BE2C (cell line): ENCODE measurements around the gene BRIP1.

Experiments used
- DNase-seq: peaks from one replicate; pipeline ENCODE4 v3.0.0-alpha.2; 2020
- H3K27me3 ChIP-seq: fragments of 250-450 bp; sonication (Bioruptor Pico); 2 replicates; pipeline ENCODE4 v1.5.1; 2020; ENCODE audit warnings: mild to moderate bottlenecking
- H3K36me3 ChIP-seq: fragments of 250-450 bp; sonication (Bioruptor Pico); 2 replicates; pipeline ENCODE4 v1.5.1; 2020; ENCODE audit warnings: mild to moderate bottlenecking
- H3K4me1 ChIP-seq: fragments of 250-450 bp; sonication (Bioruptor Pico); 2 replicates; pipeline ENCODE4 v1.5.1; 2020
- H3K4me3 ChIP-seq: 2 replicates; pipeline ENCODE4 v1.5.1; 2011; ENCODE audit warnings: low read depth, low read length
- H3K9me3 ChIP-seq: fragments of 250-450 bp; sonication (Bioruptor Pico); 2 replicates; pipeline ENCODE4 v1.5.1; 2020
- CTCF ChIP-seq: IDR thresholded peaks from 2 replicates; pipeline ENCODE4 v1.5.1; 2012; ENCODE audit warnings: mild to moderate bottlenecking, low read depth, low read length

The BRIP1 gene

GRCh38 chr17:61716225-61716829 lies 147.0 kb downstream of the BRIP1 start:
- TF ChIP-seq CTCF, result no peak
- DNase-seq, result no peak
- H3K9me3 ChIP-seq, result no peaks in the 10 kb centered on the region
- H3K27me3 ChIP-seq, result no peaks in the 10 kb centered on the region
- H3K4me1 ChIP-seq, result no peaks in the 10 kb centered on the region
- no peak overlapping the region for H3K4me3 ChIP-seq
- no peaks in the 10 kb centered on the region for H3K36me3 ChIP-seq

GRCh38 chr17:61715348-61715747 lies 148.0 kb downstream of the BRIP1 start:
- H3K36me3 ChIP-seq, result no peaks in the 10 kb centered on the region
- DNase-seq, result no peak
- TF ChIP-seq CTCF, result no peak

GRCh38 chr17:61714300-61714699 lies 149.0 kb downstream of the BRIP1 start:
- TF ChIP-seq CTCF, result no peak
- Histone ChIP-seq H3K4me1 (no peaks in the 10 kb centered on the region), H3K36me3 (no peaks in the 10 kb centered on the region; the same call in 1 of the 2 replicates), H3K4me3 (no peak overlapping the region), H3K27me3 (no peaks in the 10 kb centered on the region), H3K9me3 (no peaks in the 10 kb centered on the region)
- no peak for DNase-seq

More at GRCh38 chr17:61715348-61715747, 148.0 kb downstream of the BRIP1 start:
- H3K27me3 ChIP-seq, result no peaks in the 10 kb centered on the region
- H3K4me3 ChIP-seq, result no peak overlapping the region
- no peaks in the 10 kb centered on the region for H3K9me3 ChIP-seq
- no peaks in the 10 kb centered on the region for H3K4me1 ChIP-seq

- Histone ChIP-seq H3K4me1 (no peaks in the 10 kb centered on the region), H3K4me3 (no peak overlapping the region), H3K9me3 (no peaks in the 10 kb centered on the region), H3K27me3 (no peaks in the 10 kb centered on the region), H3K36me3 (no peaks in the 10 kb centered on the region; the same call in 1 of the 2 replicates)
- no peak for TF ChIP-seq CTCF
- no peak for DNase-seq
Measured at GRCh38 chr17:61713035-61713434, 150.3 kb downstream of the BRIP1 start.

GRCh38 chr17:61710546-61710945 lies 152.8 kb downstream of the BRIP1 start:
- H3K4me3 ChIP-seq, result no peak overlapping the region
- DNase-seq, result no peak
- no peaks in the 10 kb centered on the region for H3K4me1 ChIP-seq
- no peak for TF ChIP-seq CTCF
- H3K36me3 ChIP-seq, result no peaks in the 10 kb centered on the region; the same call in 1 of the 2 replicates
- H3K9me3 ChIP-seq, result no peaks in the 10 kb centered on the region
- H3K27me3 ChIP-seq, result no peaks in the 10 kb centered on the region

GRCh38 chr17:61709567-61709966 lies 153.8 kb downstream of the BRIP1 start:
- Histone ChIP-seq H3K36me3 (no peaks in the 10 kb centered on the region; the same call in 1 of the 2 replicates), H3K4me3 (no peak overlapping the region), H3K27me3 (no peaks in the 10 kb centered on the region), H3K4me1 (no peaks in the 10 kb centered on the region), H3K9me3 (no peaks in the 10 kb centered on the region)
- no peak for TF ChIP-seq CTCF
- no peak for DNase-seq
